Smooth muscle cell of bladder (primary cell): ENCODE results near the gene NHEJ1. TPM values are rescaled to one million over a fixed set of nuclear protein-coding genes. Genes with fewer than 3 reads are reported as not detected.

Experiments used
- total RNA-seq: library from RNA; depleted of rRNA; stranded (reverse); fragments of >200 nt; gene quantifications from 2 replicates; pipeline ENCODE4 v1.2.3, GENCODE V29; 2014

Gene NHEJ1
- 12.5 and 14.5 TPM in 2 replicates for total RNA-seq

GRCh38 chr2:219160186-219161017 is at the start of gene NHEJ1:
NHEJ1 (minus strand) TSS chr2:219160815; CDS start chr2:219158362, 2,453 bp downstream.

GRCh38 chr2:219206328-219207133 is 45.9 kb upstream of the NHEJ1 start, which contains the start of gene ZFAND2B:
ZFAND2B (plus strand) TSS chr2:219206782; CDS start chr2:219206988, 206 bp downstream.

GRCh38 chr2:219177552-219178376 is 17.1 kb upstream of the NHEJ1 start, which contains the start of gene RETREG2:
RETREG2 (plus strand) TSS chr2:219178275; CDS start chr2:219178353, 78 bp downstream.

GRCh38 chr2:219176818-219177551 is 16.4 kb upstream of the NHEJ1 start, which contains the start of gene CNPPD1:
CNPPD1 (minus strand) TSS chr2:219176925; CDS start chr2:219176828, 97 bp downstream.

GRCh38 chr2:219169930-219170654 is 9.5 kb upstream of the NHEJ1 start, which contains the start of gene SLC23A3:
SLC23A3 (minus strand) TSS chr2:219170029; CDS start chr2:219169984, 45 bp downstream.

GRCh38 chr2:219060821-219061791 is 99.5 kb downstream of the NHEJ1 start, which contains the start of gene IHH:
IHH (minus strand) TSS chr2:219060921; CDS start chr2:219060467, 454 bp downstream.

GRCh38 chr2:219041252-219041651 is 119.4 kb downstream of the NHEJ1 start, which contains the start of gene CFAP65:
CFAP65 (minus strand) TSS chr2:219041516; CDS start chr2:219039048, 2,468 bp downstream.

Other genes starting within 250 kb of the NHEJ1 start
- gene CDK5R2, start 201.1 kb downstream of the NHEJ1 start, total RNA-seq, result under 0.01 TPM in 1 of 2 replicates, not detected in the other
- not detected in 2 replicates for gene FEV, start 175.6 kb downstream of the NHEJ1 start, total RNA-seq
- gene CRYBA2, start 167.4 kb downstream of the NHEJ1 start, total RNA-seq, result not detected in 2 replicates
- gene CFAP65, start 119.3 kb downstream of the NHEJ1 start, total RNA-seq, result not detected in 2 replicates
- gene IHH, start 99.9 kb downstream of the NHEJ1 start, total RNA-seq, result not detected in 2 replicates
- gene SLC23A3, start 9.2 kb upstream of the NHEJ1 start, total RNA-seq, result 0.57 and 2.4 TPM in 2 replicates
- gene CNPPD1, start 16.1 kb upstream of the NHEJ1 start, total RNA-seq, result 20.1 and 25.6 TPM in 2 replicates
- 52.1 and 91.3 TPM in 2 replicates for gene RETREG2, start 17.5 kb upstream of the NHEJ1 start, total RNA-seq
- gene ZFAND2B, start 46.0 kb upstream of the NHEJ1 start, total RNA-seq, result 18.6 and 19.0 TPM in 2 replicates
- 32.1 and 67.8 TPM in 2 replicates for gene ABCB6, start 58.1 kb upstream of the NHEJ1 start, total RNA-seq
- gene ATG9A, start 68.8 kb upstream of the NHEJ1 start, total RNA-seq, result 31.1 and 43.0 TPM in 2 replicates
- 19.8 and 33.8 TPM in 2 replicates for gene ANKZF1, start 69.0 kb upstream of the NHEJ1 start, total RNA-seq
- 22.3 and 38.6 TPM in 2 replicates for gene GLB1L, start 84.6 kb upstream of the NHEJ1 start, total RNA-seq
- gene STK16, start 84.7 kb upstream of the NHEJ1 start, total RNA-seq, result 24.2 and 30.7 TPM in 2 replicates
- gene TUBA4B, start 92.4 kb upstream of the NHEJ1 start, total RNA-seq, result not detected in 2 replicates
- gene TUBA4A, start 93.1 kb upstream of the NHEJ1 start, total RNA-seq, result 7.0 and 12.0 TPM in 2 replicates
- 33.0 and 47.1 TPM in 2 replicates for gene DNAJB2, start 118.6 kb upstream of the NHEJ1 start, total RNA-seq
- gene PTPRN, start 148.6 kb upstream of the NHEJ1 start, total RNA-seq, result 6.4 and 57.0 TPM in 2 replicates
- gene RESP18, start 171.9 kb upstream of the NHEJ1 start, total RNA-seq, result not detected in 2 replicates
- gene DNPEP, start 227.1 kb upstream of the NHEJ1 start, total RNA-seq, result 106 and 116 TPM in 2 replicates